GM19467 (cell line): ENCODE data around the gene SAXO2.
"Not testable (repeated sequence)": the region's sequence is repeated elsewhere in the genome, so short reads cannot be mapped to it uniquely, and the experiment has no call there.

Source experiments
- ATAC-seq: cut with Tn5 transposase; IDR thresholded peaks from one replicate; pipeline ENCODE4 v1.9.1; 2021; ENCODE audit warnings: mild to moderate bottlenecking, moderate library complexity; ENCODE audit not compliant: unreplicated experiment

SAXO2 gene

DNA sequence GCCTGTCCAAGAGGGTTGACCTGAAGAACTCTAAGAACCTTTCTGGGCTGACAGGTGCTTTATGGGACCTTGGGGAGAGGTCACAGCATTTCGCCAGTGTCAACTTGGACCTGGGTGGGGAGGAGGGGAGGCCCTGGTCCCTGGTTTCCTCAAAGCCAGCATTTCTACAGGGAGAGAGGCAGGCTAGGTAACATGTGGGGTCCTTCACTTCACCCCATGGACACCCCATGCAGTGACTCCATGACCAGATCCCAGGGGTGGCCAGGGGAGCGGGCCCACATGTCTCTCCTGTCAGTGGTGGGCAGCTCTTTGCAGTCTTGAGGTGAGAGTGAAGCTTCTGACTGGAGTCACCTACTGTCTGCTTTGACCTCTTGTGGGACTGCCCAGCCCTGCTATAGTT is 50.8 kb downstream of the SAXO2 start:
- ATAC-seq, result no peak

DNA sequence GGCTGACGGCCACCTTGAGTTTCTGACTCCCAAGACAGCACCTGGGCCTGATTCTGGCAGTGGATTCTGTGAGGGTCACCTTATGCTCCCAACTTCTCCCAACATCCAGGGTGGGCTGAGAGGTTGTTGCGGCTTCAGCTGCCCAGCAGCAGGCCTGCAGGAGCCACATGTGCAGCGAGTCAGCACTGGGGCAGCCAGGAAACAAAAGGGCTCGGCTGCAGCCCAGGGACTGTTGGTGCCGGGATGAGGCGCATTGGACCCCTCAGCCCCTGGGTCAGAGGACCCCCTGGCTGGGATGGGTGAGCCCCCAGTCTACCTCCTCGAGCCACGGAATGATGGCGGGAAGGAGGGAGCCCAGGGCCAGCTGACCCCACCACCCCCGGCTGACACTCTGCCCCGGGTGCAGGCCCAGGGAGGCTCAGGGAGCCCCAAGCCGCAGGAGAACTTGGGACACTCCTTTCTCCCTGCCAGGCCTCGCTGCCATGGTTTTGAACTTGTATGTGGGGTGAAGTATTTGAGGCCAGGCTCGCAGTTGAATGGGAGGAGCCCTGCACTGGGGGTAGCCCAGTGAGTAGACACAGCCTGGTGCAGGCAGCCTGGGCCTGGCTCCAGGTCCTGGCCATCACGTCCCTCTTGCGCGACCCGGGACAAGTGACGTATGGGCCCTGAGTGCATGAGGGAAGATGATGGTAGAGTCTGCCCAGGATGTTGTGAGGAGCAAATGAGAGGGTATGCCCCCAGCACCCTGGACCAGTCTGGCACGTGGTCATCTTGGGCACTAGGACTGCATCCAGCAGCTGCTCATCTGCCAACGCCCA is 51.5 kb downstream of the SAXO2 start:
- not testable (repeated sequence) for ATAC-seq

DNA sequence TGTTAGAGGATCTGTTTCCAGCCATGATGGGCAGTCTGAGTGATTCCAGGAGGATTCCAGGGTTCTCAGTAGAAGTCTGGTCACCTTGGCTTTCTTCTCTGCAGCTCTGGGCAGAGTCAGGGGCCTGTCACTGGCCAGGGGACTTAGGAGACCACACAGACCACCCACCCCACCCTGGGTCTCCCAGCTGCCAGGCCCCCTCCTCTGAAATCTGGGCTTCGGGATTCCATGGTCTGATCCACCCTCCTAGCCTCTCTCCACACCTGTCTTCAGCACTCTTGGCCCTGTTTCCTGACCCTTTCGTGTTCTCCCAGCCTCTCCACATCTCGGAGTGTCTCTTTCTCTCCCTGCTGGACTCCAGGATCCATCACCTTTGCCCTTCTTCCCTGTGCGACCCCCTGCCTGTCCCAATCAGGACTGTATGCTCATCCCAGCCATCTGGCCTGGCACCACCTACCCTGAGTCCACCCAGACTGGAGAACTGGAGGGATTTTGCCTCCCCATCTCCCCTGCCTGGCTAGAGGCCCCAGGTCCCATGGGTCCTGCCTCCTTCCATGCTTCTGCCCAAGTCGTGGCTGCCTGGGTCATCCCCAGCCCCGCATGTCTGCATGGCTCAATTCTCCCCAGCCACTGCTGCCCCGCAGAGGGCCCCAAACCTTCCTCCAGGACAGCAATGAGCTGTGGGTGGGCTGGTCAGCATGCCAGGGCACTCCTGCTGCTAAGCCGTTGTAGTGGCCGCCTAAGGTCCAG is 52.3 kb downstream of the SAXO2 start:
- ATAC-seq, result no peak

DNA sequence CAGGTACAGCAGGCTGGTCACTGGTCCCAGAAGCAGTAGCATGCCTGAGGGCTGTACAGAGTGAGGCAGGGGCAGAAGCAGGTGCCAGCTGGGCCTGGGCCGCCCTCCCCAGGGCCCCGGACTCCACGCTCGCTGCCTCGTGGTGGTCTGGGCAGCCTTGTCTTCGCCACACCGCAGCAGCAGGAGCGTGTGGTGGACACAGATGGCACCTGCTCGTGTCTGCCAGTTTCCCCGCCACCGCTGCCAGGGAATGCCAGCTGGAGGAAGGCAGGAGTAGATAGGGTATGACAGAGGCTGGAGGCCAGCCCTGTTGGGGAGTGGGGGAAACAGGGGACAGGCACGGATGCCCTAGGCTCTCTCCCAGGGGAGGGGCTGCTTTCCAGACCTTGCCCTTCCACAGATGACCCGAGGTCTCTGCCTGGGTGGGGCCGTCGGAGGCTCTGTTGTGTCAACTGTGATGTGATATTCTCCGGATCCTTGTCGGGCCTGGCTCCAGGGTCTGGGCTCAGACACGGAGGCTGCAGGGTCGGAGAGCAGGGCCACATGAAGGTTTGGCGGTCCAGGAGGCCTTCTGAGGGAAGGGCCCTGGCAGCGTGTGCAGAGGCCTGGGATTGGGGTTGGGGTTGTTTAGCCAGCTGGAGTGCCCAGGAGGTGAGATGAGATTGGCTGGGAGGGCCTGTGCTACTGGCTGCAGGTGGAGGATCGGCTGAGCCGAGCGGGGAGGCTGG is 53.1 kb downstream of the SAXO2 start:
- no peak for ATAC-seq

DNA sequence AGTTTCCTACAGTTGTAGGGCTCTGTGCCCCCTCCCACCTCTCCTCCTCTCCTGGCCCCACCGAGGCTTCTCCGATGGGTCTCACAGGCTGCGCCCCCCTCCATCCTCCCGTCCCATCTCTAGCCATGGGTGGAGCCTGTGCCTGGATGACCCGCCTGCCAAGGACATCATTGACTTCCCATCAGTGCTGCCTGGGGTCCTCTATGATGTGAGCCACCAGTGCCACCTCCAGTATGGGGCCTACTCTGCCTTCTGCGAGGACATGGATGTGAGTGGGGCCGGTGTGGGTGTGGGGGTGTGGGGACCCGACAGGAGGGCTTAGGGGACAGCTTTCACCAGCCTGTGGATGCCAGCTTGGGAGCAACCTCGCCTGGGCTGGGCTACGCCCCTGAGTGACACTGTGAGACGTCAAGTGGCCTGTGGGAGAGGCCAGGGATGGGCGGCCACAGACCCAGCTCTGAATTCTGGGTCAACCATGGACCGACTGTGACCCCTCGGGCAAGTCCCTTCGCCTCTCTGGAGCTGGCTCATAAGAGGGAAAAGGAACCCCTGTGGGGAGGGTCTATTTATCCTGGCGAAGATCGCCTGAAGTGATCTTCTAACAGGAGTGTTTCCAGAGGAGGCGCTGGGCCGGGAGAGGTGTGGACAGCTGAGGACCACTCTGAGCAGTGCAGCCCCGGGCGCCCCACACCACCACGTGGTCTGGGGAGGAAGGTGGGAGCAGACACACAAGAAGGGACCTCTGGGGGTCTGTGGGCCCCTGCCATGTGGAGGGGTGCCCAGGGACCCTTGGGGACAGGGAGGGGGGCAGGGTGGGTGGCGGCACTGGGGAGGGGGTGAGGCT is 53.9 kb downstream of the SAXO2 start:
- not testable (repeated sequence) for ATAC-seq

DNA sequence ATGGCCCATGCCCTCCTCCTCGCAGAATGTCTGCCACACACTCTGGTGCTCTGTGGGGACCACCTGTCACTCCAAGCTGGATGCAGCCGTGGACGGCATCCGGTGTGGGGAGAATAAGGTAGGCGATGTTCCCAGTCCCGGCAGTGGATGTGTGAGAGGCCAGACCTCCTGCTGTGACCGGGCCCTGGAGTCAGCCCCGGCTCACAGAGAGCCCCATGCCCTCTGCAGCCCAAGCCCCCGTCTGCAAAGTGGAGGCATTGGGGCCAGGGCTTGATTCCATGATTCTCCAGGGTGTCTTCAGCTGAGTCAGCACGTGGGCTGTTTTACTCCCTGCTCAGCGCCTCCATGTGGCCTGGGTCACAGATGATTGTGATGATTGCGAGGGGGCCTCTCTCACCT is 54.5 kb downstream of the SAXO2 start:
- ATAC-seq, result no peak

DNA sequence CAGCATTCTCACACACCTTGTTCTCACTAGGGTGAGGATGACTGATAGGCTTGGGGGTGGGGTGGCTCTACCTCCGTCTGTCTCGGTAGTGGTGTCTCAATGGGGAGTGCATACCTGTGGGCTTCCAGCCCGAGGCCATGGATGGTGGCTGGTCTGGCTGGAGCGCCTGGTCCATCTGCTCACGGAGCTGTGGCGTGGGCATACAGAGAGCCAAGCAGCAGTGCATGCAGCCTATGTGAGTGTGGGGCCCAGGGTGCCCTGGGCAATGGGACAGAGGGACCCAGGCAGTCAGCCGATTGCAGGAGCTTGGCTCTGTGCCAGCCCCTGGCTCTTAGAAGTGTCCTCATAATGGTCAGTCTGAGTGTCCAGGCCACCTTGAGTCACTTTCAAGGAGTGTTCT is 54.9 kb downstream of the SAXO2 start:
- not testable (repeated sequence) for ATAC-seq

DNA sequence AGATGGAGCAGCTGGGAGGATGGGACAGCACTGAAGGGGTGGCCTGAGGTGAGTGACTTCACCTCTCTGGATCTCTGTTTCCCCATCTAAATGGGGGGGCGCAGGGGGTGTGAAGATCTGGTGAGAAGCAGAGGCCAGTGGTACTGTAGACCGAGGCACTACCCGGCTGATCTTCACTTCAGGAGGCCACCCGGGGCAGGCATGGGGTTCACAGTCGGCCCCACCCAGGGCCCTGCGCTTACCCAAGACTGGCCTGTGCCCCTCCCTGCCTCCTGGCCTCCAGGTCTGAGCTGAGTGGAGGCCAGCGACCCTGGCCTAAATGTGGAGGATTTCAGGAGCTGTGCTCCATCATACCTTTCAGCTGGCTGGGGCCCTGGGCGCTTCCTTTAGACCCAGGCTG is 55.7 kb downstream of the SAXO2 start:
- ATAC-seq, result not testable (repeated sequence)

DNA sequence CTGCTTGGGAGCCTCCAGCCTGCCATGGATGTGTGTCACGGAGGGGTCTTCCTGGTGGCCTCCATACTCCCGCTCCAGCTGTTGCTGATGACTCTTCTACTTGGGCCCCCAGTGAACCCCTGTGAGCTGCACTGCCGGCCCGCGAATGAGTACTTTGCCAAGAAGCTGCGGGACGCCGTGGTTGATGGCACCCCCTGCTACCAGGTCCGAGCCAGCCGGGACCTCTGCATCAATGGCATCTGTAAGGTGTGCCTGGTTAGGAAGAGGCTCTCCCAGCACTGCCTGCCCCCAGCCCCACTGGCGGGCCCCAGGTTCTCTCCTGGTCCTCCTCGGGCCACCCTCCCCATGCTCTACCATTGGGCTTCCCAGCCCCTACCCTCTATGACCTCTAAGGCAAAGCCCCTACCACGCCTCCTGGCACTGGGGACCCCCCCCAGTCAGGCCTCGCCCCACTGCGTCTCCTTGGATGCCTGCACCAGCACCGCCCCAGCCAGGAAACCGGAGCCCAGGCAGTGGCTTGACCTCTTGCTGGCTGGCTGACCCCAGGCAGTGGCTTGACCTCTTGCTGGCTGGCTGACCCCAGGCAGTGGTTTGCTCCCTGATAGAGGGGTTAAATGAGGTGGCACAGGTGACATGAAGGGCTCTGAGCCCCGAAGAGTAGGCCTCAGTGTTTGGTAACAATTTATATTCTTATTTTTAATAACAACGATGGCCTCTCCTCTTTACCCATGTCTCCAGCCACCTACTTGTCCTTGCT is 57.1 kb downstream of the SAXO2 start:
- not testable (repeated sequence) for ATAC-seq

DNA sequence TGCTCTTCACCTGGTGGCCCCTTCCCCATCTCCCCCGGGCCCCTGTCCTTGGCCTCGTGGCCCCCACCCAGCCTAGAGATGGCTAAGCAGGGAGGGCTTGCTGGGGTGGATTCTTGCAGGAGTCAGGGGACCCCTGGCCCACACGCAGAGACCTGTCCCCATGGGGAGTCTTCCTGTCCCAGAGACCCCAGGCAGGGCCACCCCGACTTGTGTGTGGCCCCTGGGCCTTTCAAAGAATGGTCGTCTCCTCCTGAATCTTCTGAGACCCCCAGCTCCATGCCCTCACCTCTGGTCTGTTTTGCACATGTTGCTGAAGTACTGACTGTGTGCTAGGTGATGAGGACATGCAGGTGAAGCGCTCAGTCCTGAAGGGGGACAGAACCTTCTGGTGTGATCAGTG is 58.2 kb downstream of the SAXO2 start:
- not testable (repeated sequence) for ATAC-seq

DNA sequence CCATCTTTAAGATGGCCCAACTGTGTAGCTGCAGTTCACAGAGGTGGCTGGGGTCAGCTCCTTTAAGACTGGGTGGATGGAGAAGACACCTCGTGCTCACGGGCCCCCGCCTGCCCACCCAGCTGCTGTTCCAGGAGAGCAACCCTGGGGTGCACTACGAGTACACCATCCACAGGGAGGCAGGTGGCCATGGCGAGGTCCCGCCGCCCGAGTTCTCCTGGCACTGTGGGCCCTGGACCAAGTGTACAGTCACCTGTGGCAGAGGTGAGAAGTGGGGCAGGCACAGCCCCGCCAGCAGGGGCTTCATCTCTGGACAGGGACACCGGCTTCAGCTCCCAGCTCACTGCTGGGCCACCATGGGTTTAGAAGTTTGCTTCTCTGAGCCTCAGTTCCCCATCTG is 59.9 kb downstream of the SAXO2 start:
- not testable (repeated sequence) for ATAC-seq

DNA sequence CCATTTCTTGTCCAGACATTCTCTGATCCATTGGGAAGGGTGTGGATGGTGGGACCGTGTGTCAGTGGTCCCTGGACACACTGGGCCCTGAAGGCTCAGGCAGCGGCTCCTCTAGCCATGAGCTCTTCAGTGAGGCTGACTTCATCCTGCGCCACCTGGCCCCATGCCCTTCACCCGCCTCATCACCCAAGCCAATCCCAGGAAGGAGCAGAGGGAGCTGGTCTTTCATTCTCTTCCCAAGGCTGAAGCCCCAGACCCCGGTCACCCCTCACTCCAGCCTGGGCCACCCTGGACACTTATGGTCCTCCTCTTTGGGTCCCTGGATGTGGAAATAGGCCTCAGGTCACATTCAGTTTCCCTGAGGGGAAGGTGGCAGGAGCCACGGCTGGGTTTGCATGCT is 62.2 kb downstream of the SAXO2 start:
- not testable (repeated sequence) for ATAC-seq

DNA sequence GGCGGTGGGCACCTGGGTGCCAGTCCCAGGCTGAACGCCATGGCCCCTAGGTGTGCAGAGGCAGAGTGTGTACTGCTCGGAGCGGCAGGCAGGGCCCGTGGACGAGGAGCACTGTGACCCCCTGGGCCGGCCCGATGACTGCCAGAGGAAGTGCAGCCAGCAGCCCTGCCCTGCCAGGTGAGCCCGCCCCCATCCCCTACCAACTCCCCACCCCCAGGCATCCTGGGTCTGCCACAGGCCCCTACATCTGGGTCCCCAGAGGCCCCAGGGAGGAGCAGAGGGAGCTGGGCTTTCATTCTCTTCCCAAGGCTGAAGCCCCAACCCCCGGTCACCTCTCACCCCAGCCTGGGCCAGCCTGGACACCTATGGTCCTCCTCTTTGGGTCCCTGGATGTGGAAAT is 63.0 kb downstream of the SAXO2 start:
- not testable (repeated sequence) for ATAC-seq

DNA sequence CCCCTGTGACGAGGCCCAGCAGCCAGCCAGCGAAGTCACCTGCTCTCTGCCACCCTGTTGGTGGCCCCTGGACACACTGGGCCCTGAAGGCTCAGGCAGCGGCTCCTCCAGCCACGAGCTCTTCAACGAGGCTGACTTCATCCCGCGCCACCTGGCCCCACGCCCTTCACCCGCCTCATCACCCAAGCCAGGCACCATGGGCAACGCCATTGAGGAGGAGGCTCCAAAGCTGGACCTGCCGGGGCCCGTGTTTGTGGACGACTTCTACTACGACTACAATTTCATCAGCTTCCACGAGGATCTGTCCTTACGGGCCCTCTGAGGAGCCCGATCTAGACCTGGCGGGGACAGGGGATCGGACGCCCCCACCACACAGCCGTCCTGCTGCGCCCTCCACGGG is 64.3 kb downstream of the SAXO2 start:
- ATAC-seq, result not testable (repeated sequence)

DNA sequence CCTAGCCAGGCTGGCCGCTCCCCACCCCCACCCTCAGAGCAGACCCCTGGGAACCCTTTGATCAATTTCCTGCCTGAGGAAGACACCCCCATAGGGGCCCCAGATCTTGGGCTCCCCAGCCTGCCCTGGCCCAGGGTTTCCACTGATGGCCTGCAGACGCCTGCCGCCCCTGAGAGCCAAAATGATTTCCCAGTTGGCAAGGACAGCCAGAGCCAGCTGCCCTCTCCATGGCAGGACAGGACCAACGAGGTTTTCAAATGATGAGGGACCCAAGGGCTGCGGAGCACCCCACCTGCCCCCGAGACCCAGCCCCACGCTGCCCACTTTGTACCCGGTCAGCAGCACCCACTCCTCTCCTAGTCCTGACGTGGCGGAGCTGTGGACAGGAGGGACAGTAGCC is 64.8 kb downstream of the SAXO2 start:
- ATAC-seq, result not testable (repeated sequence)

DNA sequence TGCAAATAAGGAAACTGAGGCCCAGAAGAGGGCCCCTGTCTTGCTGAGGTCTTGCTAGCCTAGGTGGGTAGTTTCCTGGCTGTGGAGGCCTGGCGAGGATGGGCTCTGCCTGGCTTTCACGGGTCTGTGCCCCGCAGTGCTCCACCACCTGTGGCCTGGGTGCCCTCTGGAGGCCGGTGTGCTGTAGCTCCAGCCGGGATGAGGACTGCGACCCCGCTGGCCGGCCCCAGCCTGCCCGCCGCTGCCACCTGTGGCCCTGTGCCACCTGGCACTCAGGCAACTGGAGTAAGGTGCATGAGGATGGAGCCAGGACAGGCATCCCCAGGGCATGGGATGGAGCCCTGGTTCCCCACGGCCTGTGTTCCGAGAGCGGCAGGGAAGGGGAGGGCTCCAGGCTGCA is 66.4 kb downstream of the SAXO2 start:
- not testable (repeated sequence) for ATAC-seq

DNA sequence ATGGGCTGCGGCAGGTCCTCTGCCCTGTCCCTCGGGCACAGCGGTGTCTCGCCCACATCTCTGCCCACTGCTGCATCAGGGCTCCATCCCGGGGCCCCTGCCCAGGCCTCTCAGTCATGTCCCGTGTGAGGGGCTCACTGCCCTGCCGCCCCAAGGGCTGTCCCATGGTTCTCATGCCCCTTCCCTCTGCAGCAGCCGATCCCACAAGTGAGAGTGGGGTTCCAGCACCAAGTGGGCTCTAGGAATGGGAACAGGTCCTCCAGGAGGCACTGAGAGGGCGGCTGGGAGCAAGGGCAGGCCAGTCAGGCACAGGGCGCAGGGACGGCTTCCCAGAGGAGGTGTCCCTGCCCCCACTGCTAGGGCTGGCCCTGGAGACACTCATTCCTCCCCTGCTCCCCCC is 68.3 kb downstream of the SAXO2 start:
- not testable (repeated sequence) for ATAC-seq

DNA sequence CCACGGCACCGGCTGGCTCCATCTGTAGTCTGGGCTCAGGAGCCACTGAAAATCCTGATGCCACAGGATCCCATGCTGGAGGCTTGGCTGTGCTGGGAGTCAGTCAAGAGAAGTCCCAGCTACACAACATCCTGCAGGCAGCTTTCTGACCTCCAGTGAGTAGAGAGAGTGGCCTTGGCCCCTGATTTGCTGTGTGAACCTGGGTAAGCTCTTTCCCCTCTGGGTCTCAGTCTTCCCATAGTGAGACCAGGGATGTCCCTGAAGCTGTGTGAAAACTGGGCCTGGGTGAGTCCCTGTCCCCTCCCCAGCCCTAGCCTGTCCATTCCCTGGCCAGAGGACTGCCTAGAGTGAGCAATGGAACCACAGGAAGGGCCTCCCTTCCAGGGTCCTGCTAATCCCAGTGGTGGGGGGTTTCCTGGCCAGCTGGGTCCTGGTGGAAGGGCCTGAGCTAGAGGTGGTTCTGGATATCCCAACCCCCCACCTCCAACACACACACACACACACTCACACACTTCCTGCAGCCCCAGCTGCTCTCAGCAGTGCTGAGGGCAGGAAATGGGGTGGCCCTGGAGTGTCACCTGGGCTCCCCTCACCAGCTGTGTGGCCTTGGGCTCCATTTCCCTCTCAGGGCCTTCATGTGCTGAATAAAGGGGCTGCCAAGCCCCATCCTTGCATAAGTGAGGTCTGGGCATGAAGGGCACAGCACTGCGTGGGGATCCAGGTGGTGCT is 69.1 kb downstream of the SAXO2 start:
- peak; percentile 68 for ATAC-seq
